ENCODE measurements around the gene BTAF1. TPM values are rescaled to one million over a fixed set of nuclear protein-coding genes. Genes with fewer than 3 reads are reported as not detected.

Gene BTAF1
- total RNA-seq, 1 experiment from 2014 or later = 33.8 TPM

GRCh38 chr10:91886954-91887271, 36.7 kb upstream of the BTAF1 start:
- BruUV-seq (replicated peaks) = no TSS peak
- peaks cover 21% of the 10 kb centered on the region for H3K4me1 ChIP-seq (ENCODE audit: control insufficient read depth, insufficient read depth, low read length)
- peak overlapping the region; percentile 51 to 72 for H3K4me3 ChIP-seq (ENCODE audit: low read depth in 2 of 2, low read length in 2 of 2)
- no peak for ATAC-seq
- POLR2A ChIA-PET = interaction anchor here (0.7 kb wide), 1 partner anchor 490 kb away, joined by 3 read pairs; no protein-coding TSS in a partner anchor
- DNase-seq (ENCODE audit: low read depth, low spot score) = no peak
- peak overlapping the region; percentile 21; the same call in 1 of the 2 replicates for H3K27ac ChIP-seq (ENCODE audit: low read length)
- CTCF ChIA-PET = interaction anchor here (0.6 kb wide), 1 partner anchor 33 kb away, joined by 5 read pairs; no protein-coding TSS in a partner anchor
- in situ Hi-C loops (cut with HindIII; ENCODE audit: low pct_unique_long_range_greater_than_20kb, low sequenced_read_pairs) (no loop called here), intact Hi-C loops (cut with micrococcal nuclease; ENCODE audit: unreplicated experiment) (no loop called here)
- H3K36me3 ChIP-seq (ENCODE audit: control insufficient read depth, insufficient read depth, low read length) = no peaks in the 10 kb centered on the region
- no peaks in the 10 kb centered on the region for H3K9me3 ChIP-seq (ENCODE audit: control insufficient read depth, insufficient read depth, low read depth, low read length)
- TF ChIP-seq TCF7L2 (IDR thresholded peaks at IDR 0.05; ENCODE audit: low read depth, low read length) = no peak
- no peaks in the 10 kb centered on the region for H3K27me3 ChIP-seq (ENCODE audit: control insufficient read depth, insufficient read depth, low read length)

- ChIA-PET POLR2A (interaction anchor here (0.7 kb wide), 1 partner anchor 491 kb away, joined by 3 read pairs; no protein-coding TSS in a partner anchor), CTCF (interaction anchor here (0.6 kb wide), 1 partner anchor 32 kb away, joined by 5 read pairs; no protein-coding TSS in a partner anchor)
- Histone ChIP-seq H3K27ac (ENCODE audit: low read length) (peak overlapping the region; percentile 52; the same call in 1 of the 2 replicates), H3K36me3 (ENCODE audit: control insufficient read depth, insufficient read depth, low read length) (no peaks in the 10 kb centered on the region), H3K27me3 (ENCODE audit: control insufficient read depth, insufficient read depth, low read length) (no peaks in the 10 kb centered on the region), H3K4me3 (ENCODE audit: low read depth in 2 of 2, low read length in 2 of 2) (peak overlapping the region; percentile 51 to 72), H3K9me3 (ENCODE audit: control insufficient read depth, insufficient read depth, low read depth, low read length) (no peaks in the 10 kb centered on the region), H3K4me1 (ENCODE audit: control insufficient read depth, insufficient read depth, low read length) (peaks cover 24% of the 10 kb centered on the region)
- DNase-seq (ENCODE audit: low read depth, low spot score) (no peak), ATAC-seq (peak; percentile 77)
- intact Hi-C loops (cut with micrococcal nuclease; ENCODE audit: unreplicated experiment) (no loop called here), in situ Hi-C loops (cut with HindIII; ENCODE audit: low pct_unique_long_range_greater_than_20kb, low sequenced_read_pairs) (no loop called here)
- no peak; the same call in 1 of the 2 replicates for TF ChIP-seq TCF7L2 (IDR thresholded peaks at IDR 0.05; ENCODE audit: low read depth, low read length)
- no peak for TF ChIP-seq REST (IDR thresholded peaks at IDR 0.05; ENCODE audit: insufficient read depth in 1 of 2, low read depth in 2 of 2, low read length in 1 of 2)
- TF ChIP-seq SIN3A (IDR thresholded peaks at IDR 0.05; ENCODE audit: borderline replicate concordance, insufficient read depth, low read depth, low read length) = no peak
- BruUV-seq (replicated peaks) = no TSS peak
These were observed 36.1 kb upstream of the BTAF1 start for GRCh38 chr10:91887272-91888076.

GRCh38 chr10:91891125-91892001, 32.2 kb upstream of the BTAF1 start:
- Histone ChIP-seq H3K4me1 (ENCODE audit: control insufficient read depth, insufficient read depth, low read length) (peaks cover 15% of the 10 kb centered on the region), H3K27me3 (ENCODE audit: control insufficient read depth, insufficient read depth, low read length) (no peaks in the 10 kb centered on the region), H3K9me3 (ENCODE audit: control insufficient read depth, insufficient read depth, low read depth, low read length) (no peaks in the 10 kb centered on the region), H3K36me3 (ENCODE audit: control insufficient read depth, insufficient read depth, low read length) (no peaks in the 10 kb centered on the region), H3K27ac (ENCODE audit: low read length) (0 out of 2 replicates have a peak overlapping the region, but pooled peaks have one; percentile 10), H3K4me3 (ENCODE audit: low read depth in 2 of 2, low read length in 2 of 2) (no peak overlapping the region)
- in situ Hi-C loops (cut with HindIII; ENCODE audit: low pct_unique_long_range_greater_than_20kb, low sequenced_read_pairs) (no loop called here), intact Hi-C loops (cut with micrococcal nuclease; ENCODE audit: unreplicated experiment) (no loop called here)
- TF ChIP-seq TCF7L2 (IDR thresholded peaks at IDR 0.05; ENCODE audit: low read depth, low read length) (no peak), POLR2AphosphoS5 (IDR thresholded peaks at IDR 0.05; ENCODE audit: low read depth, low read length) (no peak; the same call in 1 of the 2 replicates), SIN3A (IDR thresholded peaks at IDR 0.05; ENCODE audit: borderline replicate concordance, insufficient read depth, low read depth, low read length) (no peak), CTCF (IDR thresholded peaks at IDR 0.05) (no peak), REST (IDR thresholded peaks at IDR 0.05; ENCODE audit: insufficient read depth in 1 of 2, low read depth in 2 of 2, low read length in 1 of 2) (no peak)
- POLR2A ChIA-PET = interaction anchor here (0.6 kb wide), 1 partner anchor 672 kb away, joined by 3 read pairs; no protein-coding TSS in a partner anchor
- DNase-seq (ENCODE audit: low read depth, low spot score) (peak; percentile 95), ATAC-seq (peak; percentile 92)
- CTCF ChIA-PET = interaction anchor here (0.6 kb wide), 1 partner anchor 12 kb away, joined by 3 read pairs; no protein-coding TSS in a partner anchor
- no TSS peak for BruUV-seq (replicated peaks)

Measured in Panc1 (cell line).